Neutrophil (primary cell): Measurements from ENCODE around the gene TMEM269.
A peak's percentile ranks its signal among the peaks of the same experiment; 100 is the strongest.

Source experiments
- H3K27ac ChIP-seq: fragments of 200-600 bp; sonication (generic); 2 replicates; pipeline ENCODE4 v1.5.1; 2016; ENCODE audit warnings: mild to moderate bottlenecking, moderate library complexity
- H3K27me3 ChIP-seq: fragments of 200-600 bp; sonication (generic); 2 replicates; pipeline ENCODE4 v1.6.0; 2016; ENCODE audit warnings: mild to moderate bottlenecking
- H3K36me3 ChIP-seq: fragments of 200-600 bp; sonication (generic); 2 replicates; pipeline ENCODE4 v1.5.1; 2017
- H3K4me1 ChIP-seq, 2 experiments: fragments of 200-600 bp in 1 of 2; sonication (generic) in 1 of 2; 1 replicate in 1 of 2; 2 replicates in 1 of 2; pipeline versions ENCODE4 v1.5.1 to v1.6.1; 2013 to 2016; ENCODE audit warnings: low read depth in 1 of 2, low read length in 1 of 2, mild to moderate bottlenecking in 1 of 2, moderate library complexity in 1 of 2; ENCODE audit not compliant: control insufficient read depth in 1 of 2, insufficient read depth in 1 of 2
- H3K4me3 ChIP-seq, 2 experiments: fragments of 200-600 bp in 1 of 2; sonication (generic) in 1 of 2; 1 replicate in 1 of 2; 2 replicates in 1 of 2; pipeline ENCODE4 v1.5.1; 2013 to 2016; ENCODE audit warnings: low read depth in 1 of 2, low read length in 1 of 2, mild to moderate bottlenecking in 1 of 2, moderate library complexity in 1 of 2
- H3K9me3 ChIP-seq: fragments of 200-600 bp; sonication (generic); 2 replicates; pipeline ENCODE4 v1.5.1; 2016
- CTCF ChIP-seq: fragments of 200-600 bp; sonication (generic); IDR thresholded peaks from 2 replicates; pipeline ENCODE4 v1.5.1; 2016; ENCODE audit warnings: antibody characterized with exemption

TMEM269 gene

GRCh38 chr1:42784946-42785693 lies at the start of gene TMEM269:
TMEM269 (plus strand) TSS chr1:42784991; CDS start chr1:42789894, 4,903 bp downstream.
- no peak for TF ChIP-seq CTCF
- Histone ChIP-seq H3K4me1 (peaks cover 5 to 9% of the 10 kb centered on the region in 2 experiments), H3K4me3 (peak within 1 kb of the TSS in 1 of 2 experiments; percentile 3), H3K27ac (no peak within 1 kb of the TSS), H3K9me3 (no peaks in the 10 kb centered on the region), H3K36me3 (peaks cover 33% of the 10 kb centered on the region), H3K27me3 (peaks cover 34% of the 10 kb centered on the region)

- H3K4me3 ChIP-seq, result no peak overlapping the region
- H3K27ac ChIP-seq, result no peak overlapping the region
- H3K36me3 ChIP-seq, result no peaks in the 10 kb centered on the region
- no peaks in the 10 kb centered on the region for H3K27me3 ChIP-seq
- H3K4me1 ChIP-seq, result peaks cover 0 to 2% of the 10 kb centered on the region in 2 experiments
- TF ChIP-seq CTCF, result no peak
- H3K9me3 ChIP-seq, result no peaks in the 10 kb centered on the region
Observed at GRCh38 chr1:42735056-42735455, 49.7 kb upstream of the TMEM269 start.

- Histone ChIP-seq H3K4me3 (no peak overlapping the region), H3K9me3 (no peaks in the 10 kb centered on the region), H3K4me1 (peaks cover 0 to 2% of the 10 kb centered on the region in 2 experiments), H3K27ac (no peak overlapping the region), H3K36me3 (no peaks in the 10 kb centered on the region), H3K27me3 (no peaks in the 10 kb centered on the region)
- no peak for TF ChIP-seq CTCF
Observed at GRCh38 chr1:42735477-42736105, 49.2 kb upstream of the TMEM269 start.

GRCh38 chr1:42736152-42736551 lies 48.6 kb upstream of the TMEM269 start:
- H3K9me3 ChIP-seq, result no peaks in the 10 kb centered on the region
- H3K36me3 ChIP-seq, result no peaks in the 10 kb centered on the region
- H3K4me1 ChIP-seq, result peaks cover 0 to 2% of the 10 kb centered on the region in 2 experiments
- no peak for TF ChIP-seq CTCF
- H3K4me3 ChIP-seq, result no peak overlapping the region
- H3K27me3 ChIP-seq, result no peaks in the 10 kb centered on the region
- no peak overlapping the region for H3K27ac ChIP-seq

- Histone ChIP-seq H3K27ac (no peak overlapping the region), H3K4me1 (peaks cover 0 to 2% of the 10 kb centered on the region in 2 experiments), H3K27me3 (no peaks in the 10 kb centered on the region)
Observed at GRCh38 chr1:42736571-42737200, 48.1 kb upstream of the TMEM269 start.

More at GRCh38 chr1:42736571-42737200, 48.1 kb upstream of the TMEM269 start:
- Histone ChIP-seq H3K4me3 (no peak overlapping the region), H3K9me3 (no peaks in the 10 kb centered on the region), H3K36me3 (no peaks in the 10 kb centered on the region)
- no peak for TF ChIP-seq CTCF
